HG03103 (cell line): ENCODE measurements around the gene MLYCD.

Experiments used
- ATAC-seq: cut with Tn5 transposase; IDR thresholded peaks from one replicate; pipeline ENCODE4 v1.9.1; 2021; ENCODE audit warnings: low read depth; ENCODE audit not compliant: unreplicated experiment

Gene MLYCD

DNA sequence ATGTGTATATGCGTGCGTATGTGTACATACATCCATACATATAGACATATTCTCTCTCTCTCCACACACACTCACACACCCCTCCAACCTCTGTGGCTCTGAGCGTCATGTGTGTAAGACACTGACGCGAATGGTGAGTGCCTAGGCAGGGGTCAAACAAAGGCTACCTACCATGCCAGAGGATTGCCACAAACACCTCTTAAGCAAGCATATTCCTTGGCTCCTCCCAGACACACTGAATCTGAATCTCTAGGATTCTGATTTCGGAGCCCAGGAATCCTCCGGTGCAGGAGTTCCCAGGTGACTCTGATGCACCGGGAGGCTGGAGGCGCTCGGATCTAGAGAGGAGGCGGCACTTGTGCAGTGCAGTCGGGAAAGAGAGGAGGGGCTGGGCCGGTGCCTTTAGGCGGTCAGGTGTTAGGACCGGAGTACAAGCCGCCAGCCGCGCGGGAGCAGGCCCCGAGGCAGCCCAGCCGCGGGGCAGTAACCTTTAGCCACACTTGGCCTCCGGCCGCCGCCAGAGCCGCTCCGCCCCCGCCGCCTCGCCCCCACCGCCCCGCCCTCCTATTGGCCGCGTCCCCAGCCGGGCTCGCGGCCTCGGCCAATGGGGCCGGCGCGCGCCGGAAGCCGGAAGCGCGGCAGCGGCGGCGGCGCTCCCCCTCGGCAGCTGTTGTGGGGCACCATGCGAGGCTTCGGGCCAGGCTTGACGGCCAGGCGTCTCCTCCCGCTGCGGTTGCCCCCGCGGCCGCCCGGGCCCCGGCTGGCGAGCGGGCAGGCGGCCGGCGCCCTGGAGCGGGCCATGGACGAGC lies at the start of gene MLYCD:
Gene MLYCD (plus strand): TSS at position 653 of the 809 bp plus-strand sequence. CDS start 30 bp downstream, at position 683.
- ATAC-seq, result peak; percentile 91

DNA sequence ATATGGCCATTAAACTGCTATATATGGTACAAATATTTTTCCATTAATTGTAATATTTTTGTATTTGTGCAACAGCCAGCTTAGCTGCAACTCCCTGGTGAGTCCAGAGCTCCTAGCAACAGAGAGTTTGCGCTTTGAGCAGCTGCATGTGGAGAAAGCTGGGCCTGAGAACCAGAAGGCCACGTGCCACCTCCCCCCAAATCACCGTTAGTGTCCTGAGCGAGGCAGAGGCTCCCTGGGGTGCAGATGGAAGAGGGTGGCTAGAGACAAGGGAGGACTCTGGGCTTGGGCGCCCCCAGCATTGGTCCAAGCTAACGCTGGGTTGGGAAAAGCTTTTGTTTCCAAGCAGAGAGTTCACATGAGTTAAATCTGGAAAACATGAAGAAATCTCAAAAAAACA lies 49.5 kb upstream of the MLYCD start:
- ATAC-seq, result no peak

DNA sequence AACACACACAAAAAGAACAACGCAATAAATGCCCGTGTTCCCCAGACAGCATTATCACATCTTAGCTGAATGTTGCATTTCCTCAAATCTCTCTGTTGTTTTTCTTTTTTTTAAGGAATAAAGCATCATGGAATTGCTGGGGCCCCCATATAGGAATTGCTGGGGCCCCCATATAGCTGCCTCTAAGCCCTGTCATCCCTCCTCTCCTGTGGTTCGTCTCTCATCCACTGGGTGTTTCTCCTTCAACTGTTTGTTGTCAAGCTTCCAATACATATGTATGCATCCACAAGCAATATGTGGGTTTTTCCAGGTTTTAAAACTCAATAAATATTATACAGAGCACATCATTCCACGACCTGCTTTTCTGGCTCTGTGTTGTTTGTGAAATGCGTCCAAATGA lies 48.0 kb upstream of the MLYCD start:
- no peak for ATAC-seq

DNA sequence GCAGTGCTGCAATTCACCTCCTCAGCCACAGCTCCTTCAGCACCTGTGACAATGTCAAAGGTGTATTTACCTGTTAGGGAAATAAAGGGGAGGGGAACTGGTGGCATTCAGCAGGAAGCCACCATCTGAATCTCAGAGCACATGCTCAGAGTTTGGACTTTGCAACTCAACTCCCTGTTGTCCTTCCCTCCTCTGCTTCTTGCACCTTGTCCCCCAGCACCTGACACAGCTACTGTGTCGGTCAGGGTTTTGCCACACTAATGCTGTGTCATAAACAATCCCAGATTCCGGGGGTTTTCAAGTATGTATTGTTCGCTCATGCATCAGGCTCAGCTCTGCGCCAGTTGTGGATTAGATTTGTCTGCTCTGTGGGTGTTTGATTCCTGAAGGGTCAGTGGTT lies 47.4 kb upstream of the MLYCD start:
- no peak for ATAC-seq

DNA sequence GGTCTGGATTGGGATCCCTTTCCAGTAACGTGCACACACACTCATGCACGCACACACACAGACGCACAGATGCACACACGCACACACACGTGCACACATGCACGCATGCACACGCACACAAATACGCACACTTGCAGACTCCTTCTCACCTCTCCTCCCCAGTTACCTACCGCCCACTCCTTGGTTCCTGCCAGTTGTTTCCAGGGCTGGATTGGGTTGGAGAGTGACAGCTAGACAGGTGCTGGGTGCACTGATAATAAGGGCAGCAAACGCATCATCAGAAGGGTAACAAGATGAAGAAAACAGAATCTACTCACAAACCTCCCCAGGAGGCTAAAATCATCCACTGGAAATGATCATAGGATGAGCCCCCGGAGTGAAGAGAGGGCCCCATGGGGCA lies 46.1 kb upstream of the MLYCD start:
- ATAC-seq, result no peak

DNA sequence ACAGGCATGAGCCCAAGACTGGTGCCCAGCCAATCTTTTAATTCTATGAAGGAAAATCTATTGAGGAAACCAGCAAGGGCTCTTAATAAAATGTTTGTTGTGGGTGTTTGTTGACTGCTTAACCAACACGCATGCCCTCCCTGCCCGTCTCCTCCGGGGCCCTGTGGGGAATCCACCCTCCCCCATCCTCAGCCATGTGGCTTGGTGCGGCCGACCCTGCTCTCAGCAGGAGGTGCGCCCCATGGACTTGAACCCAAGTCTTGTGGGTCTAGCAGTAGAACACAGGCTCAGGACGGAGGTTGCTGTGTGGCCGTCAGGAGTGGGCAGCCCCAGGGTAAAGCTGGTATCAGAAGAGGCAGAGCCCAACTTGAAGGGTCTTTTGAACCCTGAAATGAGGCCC lies 45.1 kb upstream of the MLYCD start:
- ATAC-seq, result no peak

DNA sequence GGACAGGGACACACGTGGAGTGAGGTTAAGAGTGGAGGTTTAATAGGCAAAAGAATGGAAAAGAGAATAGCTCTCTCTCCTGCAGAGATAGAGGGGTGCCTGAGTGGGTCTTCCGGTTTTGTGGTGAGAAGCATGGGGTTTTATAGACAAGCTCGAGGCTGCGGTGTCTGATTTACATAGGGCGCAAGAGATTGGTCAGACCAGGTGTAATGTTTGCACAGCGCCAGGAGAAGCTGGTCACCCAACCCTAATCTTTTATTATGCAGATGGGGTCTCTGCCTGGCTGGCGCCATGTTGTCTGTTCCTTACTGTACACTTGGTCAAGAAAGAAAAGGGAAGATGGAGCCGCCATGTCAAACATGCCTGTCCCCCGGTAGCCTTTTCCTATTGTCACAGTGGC lies 44.5 kb upstream of the MLYCD start:
- ATAC-seq, result no peak

DNA sequence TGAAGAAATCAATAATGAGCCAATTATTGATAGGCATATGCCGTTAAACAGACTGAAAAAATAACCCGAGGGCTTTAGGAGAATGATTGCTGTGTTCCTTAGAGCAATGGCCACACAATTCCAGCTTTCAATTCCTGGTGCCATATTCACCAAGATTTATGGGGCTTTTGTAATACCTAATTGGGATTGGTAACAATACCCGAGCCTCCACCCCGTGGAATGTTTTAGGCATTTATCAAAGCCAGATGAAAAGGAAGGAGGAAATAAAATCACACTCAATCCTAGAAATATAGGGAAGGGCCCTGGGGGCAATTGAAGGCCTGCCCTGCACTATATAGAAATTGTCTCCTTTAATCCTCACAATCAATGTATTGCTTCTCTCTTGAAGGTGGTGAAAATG lies 42.1 kb upstream of the MLYCD start:
- ATAC-seq, result no peak

DNA sequence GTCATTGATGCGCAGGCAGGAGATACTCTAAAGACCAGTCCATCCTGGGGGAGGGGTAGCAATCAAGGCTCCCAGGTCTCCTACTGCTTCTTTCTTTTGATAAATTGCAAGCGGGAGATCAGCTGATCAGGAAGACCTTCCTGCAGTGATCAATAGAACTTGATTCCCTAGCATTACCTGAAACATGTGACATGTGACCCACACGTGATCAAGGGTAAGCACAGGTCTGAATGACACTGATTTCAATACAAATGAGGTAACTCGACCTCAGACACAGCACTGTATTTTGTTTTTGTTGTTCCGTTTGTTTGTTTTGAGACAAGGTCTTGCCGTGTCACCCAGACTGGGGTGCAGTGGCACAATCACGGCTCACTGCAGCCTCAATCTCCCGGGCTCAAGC lies 39.6 kb upstream of the MLYCD start:
- ATAC-seq, result no peak

DNA sequence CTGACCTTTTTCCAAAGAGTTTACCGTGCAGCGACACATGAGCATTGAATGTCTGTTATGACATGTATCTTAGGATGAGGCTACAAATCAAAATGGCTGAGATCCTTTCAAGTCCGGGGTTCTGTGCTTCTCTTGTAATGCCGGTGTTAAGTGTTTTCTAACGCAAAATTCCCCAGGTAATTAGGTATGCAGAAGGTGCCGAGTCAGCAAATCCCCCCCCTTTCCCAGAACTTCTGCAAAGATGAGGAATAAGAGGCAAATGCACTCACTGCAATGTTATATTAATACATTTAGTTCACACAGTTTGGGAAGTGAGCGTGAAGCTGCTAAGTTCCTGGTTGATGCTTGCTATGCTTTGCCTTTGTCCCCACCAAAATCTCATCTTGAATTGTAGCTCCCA lies 36.3 kb upstream of the MLYCD start:
- ATAC-seq, result no peak

DNA sequence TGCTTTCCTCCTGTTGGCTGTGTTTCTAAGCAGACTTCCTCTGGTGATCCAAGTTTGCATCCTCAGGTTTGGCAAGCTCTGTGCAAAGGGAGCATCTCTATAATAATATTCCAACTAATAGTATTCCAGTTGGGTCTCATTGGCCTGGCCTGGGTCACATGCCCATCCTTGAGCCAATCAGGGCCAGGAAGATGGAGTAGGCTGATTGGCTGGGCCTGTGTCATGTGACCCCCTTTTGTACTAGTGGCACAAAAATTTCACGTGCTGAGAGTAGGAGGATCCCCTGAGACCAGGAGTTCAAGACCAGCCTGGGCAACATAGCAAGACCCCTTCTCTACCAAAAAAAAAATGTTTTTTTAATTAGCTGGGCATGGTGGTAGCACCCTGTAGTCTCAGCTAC lies 35.2 kb upstream of the MLYCD start:
- ATAC-seq, result no peak

DNA sequence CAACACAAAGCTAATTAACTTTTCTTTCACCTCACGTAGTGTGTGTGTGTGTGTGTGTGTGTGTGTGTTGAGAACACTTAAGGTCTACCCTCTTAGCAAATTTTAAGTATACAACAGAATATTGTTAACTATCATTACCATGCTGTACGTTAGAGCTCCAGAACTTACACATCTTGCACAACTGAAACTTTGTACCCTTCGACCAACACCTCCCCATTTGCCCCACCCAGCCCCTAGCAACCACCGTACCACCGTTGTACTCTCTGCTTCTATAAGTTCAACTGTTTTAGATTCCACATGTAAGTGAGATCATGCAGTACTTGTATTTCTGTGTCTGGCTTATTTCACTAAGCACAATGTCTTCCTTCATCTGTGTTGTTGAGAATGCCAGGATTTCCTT lies 28.1 kb upstream of the MLYCD start:
- no peak for ATAC-seq

DNA sequence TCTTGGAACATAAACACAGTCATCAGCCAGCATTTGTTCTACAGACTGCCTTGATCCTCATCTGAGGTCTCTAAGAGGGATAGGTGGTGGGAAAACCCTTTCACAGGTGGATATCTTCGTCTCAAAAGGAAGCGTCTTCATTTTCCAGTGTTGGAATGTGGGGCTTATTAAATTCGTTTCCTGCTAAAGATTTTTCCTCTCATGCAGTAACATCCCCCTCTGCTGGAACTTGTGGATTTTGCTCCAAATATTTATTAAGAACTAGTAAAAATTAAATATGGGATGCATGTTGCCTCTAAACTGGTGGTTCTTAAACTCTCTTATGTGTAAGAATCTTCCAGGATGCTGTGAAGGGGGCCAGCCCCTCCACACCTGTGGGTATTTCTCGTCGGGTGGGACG lies 20.1 kb upstream of the MLYCD start:
- no peak for ATAC-seq

DNA sequence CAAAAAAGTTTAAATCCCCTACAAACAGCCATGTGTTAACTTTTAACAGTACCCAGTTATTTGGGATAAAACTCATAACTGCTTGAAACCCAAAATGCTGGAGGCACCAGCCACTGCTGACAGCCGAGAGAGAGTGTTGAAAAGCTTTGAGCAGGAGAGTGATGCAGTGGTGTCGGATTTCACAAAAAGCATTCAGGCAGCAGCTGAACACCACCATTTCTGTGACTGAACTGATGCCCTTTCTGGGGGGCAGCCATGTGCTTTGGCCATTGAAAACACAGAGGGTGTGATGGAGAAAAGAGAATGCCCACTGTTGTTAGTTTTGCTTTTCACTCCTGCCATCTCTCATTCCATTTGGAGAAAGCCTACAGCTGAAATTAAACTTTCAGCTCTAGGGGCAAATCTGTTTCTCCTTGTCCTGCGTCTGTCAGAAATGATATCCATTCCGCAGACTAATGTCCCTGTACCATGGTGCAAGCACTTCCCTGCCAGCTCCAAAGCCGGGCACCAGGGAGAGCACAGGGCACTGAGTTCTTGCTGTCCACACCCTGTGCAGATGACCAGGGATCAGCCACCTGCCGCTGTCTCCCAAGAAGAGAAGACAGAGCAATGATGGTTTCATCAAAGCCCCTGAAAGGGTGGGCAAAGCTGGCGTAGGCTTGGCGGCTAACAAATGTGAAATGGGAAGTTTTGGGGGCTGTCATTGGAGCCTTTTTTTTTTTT lies 16.6 kb upstream of the MLYCD start:
- no peak for ATAC-seq

DNA sequence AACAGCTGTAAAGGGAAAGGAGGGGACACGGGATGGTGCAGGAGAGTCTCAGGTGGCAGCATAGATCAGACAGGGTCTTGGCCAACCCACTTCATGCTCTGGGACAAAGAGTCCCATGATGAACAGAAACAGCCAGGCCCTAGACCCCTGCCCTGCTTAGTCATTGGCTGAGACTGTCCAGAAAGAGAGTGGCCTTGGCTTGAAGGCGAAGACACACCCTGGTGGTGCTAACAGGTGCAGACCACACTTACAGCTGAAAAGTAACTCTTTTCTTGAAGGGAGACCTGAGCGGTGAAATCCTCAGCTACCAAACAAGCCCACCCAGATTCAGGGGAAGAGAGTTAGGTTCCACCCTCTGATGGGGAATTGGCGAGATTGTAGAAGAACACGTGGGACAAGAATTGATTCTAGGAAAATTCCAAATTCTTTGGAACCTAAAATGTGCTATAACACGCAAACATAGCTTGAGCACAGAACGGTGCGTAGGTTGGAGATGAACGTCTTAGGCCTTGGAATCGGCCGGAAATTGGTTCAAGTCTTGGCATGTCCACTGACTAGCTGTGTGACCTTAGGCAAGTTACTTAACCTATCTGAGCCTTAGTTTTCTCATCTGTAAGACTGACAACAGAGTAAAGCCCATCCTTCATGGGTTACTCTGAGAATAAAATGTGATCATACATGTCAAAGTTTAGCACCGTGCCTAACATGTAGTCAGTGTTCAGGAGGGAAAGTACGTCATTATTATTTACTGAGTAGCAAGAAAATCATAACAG lies 12.5 kb upstream of the MLYCD start:
- no peak for ATAC-seq

DNA sequence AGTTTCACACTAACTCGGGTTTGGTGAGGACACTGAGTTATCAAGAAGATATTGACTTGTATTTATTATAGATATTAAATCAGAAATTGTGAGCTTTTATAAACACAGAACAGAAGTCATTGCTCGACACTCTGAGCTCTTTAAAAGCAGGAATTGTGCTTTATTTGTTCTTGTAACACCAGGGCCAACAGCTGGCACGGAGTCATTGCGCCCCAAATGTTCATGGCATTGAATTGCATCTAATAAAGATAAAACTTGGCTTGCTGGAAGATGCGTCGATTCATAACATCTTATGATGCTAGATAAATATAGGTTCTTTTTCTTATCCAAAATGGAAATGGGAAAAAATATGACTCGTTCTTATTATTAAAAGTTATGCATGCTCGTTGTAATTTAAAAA lies 11.8 kb upstream of the MLYCD start:
- no peak for ATAC-seq

DNA sequence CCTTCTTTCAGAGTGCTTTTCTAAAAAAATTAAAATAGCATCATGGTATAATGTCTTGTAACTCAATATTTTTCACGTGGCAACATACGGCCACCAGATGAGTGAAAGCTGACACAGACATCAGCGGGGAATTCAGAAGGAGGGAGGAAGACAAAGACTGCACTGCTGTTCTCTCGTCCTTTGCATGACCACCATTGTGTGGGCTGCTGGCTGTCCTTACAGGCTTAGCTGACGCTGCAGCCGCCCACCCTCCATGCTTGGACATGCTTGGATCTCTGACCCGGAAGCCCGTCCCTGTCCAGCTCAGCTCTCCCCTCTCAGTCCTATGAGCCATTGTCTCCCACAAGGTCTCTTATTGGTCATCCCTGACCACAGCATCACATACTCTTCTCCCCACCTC lies 11.4 kb upstream of the MLYCD start:
- no peak for ATAC-seq

DNA sequence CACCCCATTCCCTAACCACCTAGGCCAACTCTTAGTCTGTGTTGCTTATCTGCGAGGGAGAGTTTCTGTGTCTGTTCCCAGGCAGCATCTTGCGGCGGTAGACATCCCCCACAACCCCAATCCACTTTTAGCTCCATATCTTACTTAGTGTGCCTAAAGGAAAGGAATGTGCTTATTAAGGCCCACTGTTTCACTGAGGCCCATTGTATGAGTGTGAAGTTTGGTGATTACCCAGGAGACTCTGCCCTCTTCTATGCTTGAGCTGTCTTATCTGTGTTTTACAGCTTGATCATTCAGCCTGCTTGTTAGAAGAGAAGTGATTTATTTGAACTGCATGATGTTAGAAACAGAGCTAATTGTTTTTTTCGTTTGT lies 10.3 kb upstream of the MLYCD start:
- no peak for ATAC-seq

DNA sequence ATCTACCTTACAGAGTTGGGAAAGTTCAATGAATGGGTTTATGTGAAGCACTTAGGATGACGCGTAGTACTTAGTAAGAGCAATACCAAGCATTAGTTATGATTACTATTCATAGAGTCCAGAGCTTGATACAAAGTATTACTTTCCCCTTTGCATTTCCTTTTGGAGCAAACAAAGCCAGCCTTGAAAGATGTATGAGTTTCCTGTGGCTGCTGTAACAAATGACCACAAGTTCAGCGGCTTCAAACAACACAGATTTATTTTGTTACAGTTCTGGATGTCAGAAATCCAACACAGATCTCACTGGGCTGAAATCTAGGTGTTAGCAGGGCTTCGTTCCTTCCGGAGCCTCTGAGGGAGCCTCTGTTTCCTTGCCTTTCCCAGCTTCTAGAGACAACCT lies 8.6 kb upstream of the MLYCD start:
- no peak for ATAC-seq

DNA sequence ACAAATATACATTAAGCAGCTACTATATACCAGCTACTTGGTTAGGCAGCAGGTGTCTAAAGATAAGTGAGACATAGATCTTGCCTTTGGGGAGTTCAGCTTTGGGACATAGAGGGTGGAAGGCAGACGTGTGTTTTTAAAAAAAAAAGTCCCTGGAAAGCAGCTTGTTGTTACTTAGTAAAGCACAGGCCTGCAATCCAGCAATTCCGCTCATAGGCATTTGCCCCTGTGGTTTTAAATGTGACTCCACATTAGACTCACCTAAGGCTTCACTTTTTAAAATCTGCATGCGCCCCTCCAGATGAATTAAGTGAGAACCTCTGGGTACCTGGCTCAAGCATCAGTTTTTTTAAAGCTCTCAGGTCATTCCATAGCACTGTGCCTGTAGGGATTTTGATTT lies 7.2 kb upstream of the MLYCD start:
- no peak for ATAC-seq

DNA sequence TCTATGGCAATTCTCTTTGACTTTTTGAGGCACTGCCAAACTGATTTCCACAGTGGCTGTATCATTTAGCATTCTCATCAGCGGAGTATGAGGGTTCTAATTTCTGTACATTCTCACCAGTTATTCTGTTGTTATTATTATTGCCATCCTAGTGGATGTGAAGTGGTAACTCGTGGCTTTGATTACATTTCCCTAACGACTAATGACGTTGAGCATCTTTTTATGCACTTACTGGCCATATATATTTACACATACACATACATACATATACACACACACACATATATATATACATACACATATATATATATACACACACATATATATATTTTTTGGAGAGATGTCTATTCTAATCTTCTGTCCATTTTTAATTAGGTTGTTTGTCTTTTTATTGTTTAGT lies 3.7 kb upstream of the MLYCD start:
- ATAC-seq, result no peak

DNA sequence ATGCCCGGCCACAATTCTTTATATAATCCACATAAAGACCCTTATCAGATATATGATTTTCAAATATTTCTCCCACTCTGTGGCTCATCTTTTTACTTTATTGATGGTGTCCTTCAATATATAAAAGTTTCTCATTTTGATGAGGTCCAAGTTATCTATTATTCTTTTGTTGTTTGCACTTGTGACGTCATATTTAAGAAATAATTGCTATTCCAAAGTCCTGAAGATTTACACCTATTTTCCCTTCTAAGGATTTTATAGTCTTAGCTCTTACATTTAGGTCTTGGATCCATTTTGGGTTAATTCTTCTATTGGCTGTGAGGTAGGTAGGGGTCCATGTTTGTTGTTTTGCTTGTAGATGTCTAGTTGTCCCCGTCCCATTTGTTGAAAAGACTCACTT lies 3.0 kb upstream of the MLYCD start:
- ATAC-seq, result no peak
